Testis (tissue), 3 donors: ENCODE results near the gene ME2. TPM values are rescaled to one million over a fixed set of nuclear protein-coding genes. Genes with fewer than 3 reads are reported as not detected.
"Not testable (repeated sequence)": the region's sequence is repeated elsewhere in the genome, so short reads cannot be mapped to it uniquely, and the experiment has no call there.

ENCODE experiments used
- DNase-seq: peaks from one replicate; pipeline ENCODE4 v3.0.0-alpha.2; 2019
- H3K27ac ChIP-seq, 2 donors: fragments of 200-600 bp; sonication (generic); one replicate each; pipeline ENCODE4 v1.5.1; 2019
- H3K27me3 ChIP-seq: fragments of 200-600 bp; sonication (generic); one replicate; pipeline ENCODE4 v1.5.1; 2019
- H3K36me3 ChIP-seq: fragments of 200-600 bp; sonication (generic); one replicate; pipeline ENCODE4 v1.5.1; 2017; ENCODE audit warnings: low read depth; ENCODE audit errors: missing control alignments
- H3K4me1 ChIP-seq: fragments of 200-600 bp; sonication (generic); one replicate; pipeline ENCODE4 v1.5.1; 2019
- H3K4me3 ChIP-seq, 2 donors: fragments of 200-600 bp; sonication (generic); one replicate each; pipeline ENCODE4 v1.5.1; 2017 to 2019
- H3K9me3 ChIP-seq: fragments of 200-600 bp; sonication (generic); one replicate; pipeline ENCODE4 v1.5.1; 2017
- CTCF ChIP-seq, 3 experiments: fragments of 450-650 bp in 2 of 3; fragments of 200-600 bp in 1 of 3; sonication (generic) in 1 of 3; IDR thresholded peaks; one replicate each; pipeline ENCODE4 v1.5.1; 2016 to 2019; ENCODE audit warnings: antibody characterized with exemption in 3 of 3, mild to moderate bottlenecking in 2 of 3, moderate library complexity in 1 of 3
- POLR2A ChIP-seq: fragments of 450-650 bp; IDR thresholded peaks from one replicate; pipeline ENCODE4 v1.6.1; 2017; ENCODE audit warnings: antibody characterized with exemption, mild to moderate bottlenecking, moderate library complexity
- WGBS, 2 donors: methylation state at CpG; one replicate each; pipeline ENCODE4 v1.1.5; 2018; 5-methylcytosine and 5-hydroxymethylcytosine counted together
- intact Hi-C: fragments of 100-400 bp; cut with DNase I; formaldehyde crosslinking; loops from one replicate; pipeline ENCODE4 v1.15.1; 2023; ENCODE audit warnings: low total_unique reads
- polyA plus RNA-seq: library from polyadenylated mRNA; stranded (reverse); fragments of 350-450 nt; fragmentation: Illumina TruSeq; extraction: RNeasy Lipid Tissue Mini Kit (QIAGEN cat#74804); gene quantifications from one replicate; pipeline ENCODE4 v1.2.3, GENCODE V29; 2014; ENCODE audit warnings: low read depth, low replicate concordance; ENCODE audit not compliant: insufficient read depth
- total RNA-seq, 2 donors: library from RNA; depleted of rRNA; stranded (reverse); fragments of >200 nt; gene quantifications; one replicate each; pipeline ENCODE4 v1.2.3, GENCODE V29; 2016

ME2 gene
- total and polyA plus RNA-seq, 3 donors from 2014 or later = 49.2 to 101 (median 72.0) TPM

GRCh38 chr18:50961974-50962373 is 83.1 kb downstream of the ME2 start:
- Histone ChIP-seq H3K27ac (peak overlapping the region in 1 of 2 donors; percentile 34), H3K9me3 (no peaks in the 10 kb centered on the region), H3K27me3 (no peaks in the 10 kb centered on the region), H3K4me3 (no peak overlapping the region), H3K36me3 (no peaks in the 10 kb centered on the region), H3K4me1 (no peaks in the 10 kb centered on the region)
- WGBS, 2 donors = 81 to 82% methylated on average over 1 of the region's 1 CpG
- intact Hi-C loops = no loop called here
- DNase-seq = no peak
- TF ChIP-seq CTCF (IDR thresholded peaks at IDR 0.05) = no peak
- TF ChIP-seq POLR2A = no peak

GRCh38 chr18:50967714-50968661 is 89.1 kb downstream of the ME2 start, which contains the start of gene ELAC1:
Gene ELAC1, plus strand, starts transcription at chr18:50968040. Its CDS starts 6,365 bp downstream, at chr18:50974405.
- intact Hi-C loops = loop anchor here (5.0 kb wide), 1 partner anchor 64 kb away; the partner anchor contains the start of gene SMAD4
- TF ChIP-seq CTCF (IDR thresholded peaks at IDR 0.05) = peak in 1 of 3 experiments; percentile 16
- TF ChIP-seq POLR2A = no peak
- WGBS, 2 donors = 0 to 1% methylated on average over 21 to 69 of the region's 84 CpGs

GRCh38 chr18:50969448-50969847 is 90.5 kb downstream of the ME2 start:
- 44 to 50% methylated on average over 5 of the region's 5 CpGs for WGBS, 2 donors
- no peaks in the 10 kb centered on the region for H3K9me3 ChIP-seq
- H3K4me1 ChIP-seq = peaks cover 13% of the 10 kb centered on the region
- H3K27ac ChIP-seq = no peak overlapping the region
- intact Hi-C loops = loop anchor here (5.0 kb wide), 1 partner anchor 63 kb away; the partner anchor contains the start of gene SMAD4
- no peaks in the 10 kb centered on the region for H3K27me3 ChIP-seq
- TF ChIP-seq POLR2A = no peak
- no peak for TF ChIP-seq CTCF (IDR thresholded peaks at IDR 0.05)
- no peak overlapping the region for H3K4me3 ChIP-seq
- no peaks in the 10 kb centered on the region for H3K36me3 ChIP-seq
- DNase-seq = no peak

More at GRCh38 chr18:50967714-50968661, 89.1 kb downstream of the ME2 start, which contains the start of gene ELAC1:
- peaks cover 13% of the 10 kb centered on the region for H3K4me1 ChIP-seq
- no peaks in the 10 kb centered on the region for H3K27me3 ChIP-seq
- peak within 1 kb of the TSS; percentile 97 to 99 for H3K27ac ChIP-seq
- H3K36me3 ChIP-seq = no peaks in the 10 kb centered on the region
- DNase-seq = peak; percentile 82
- peak within 1 kb of the TSS; percentile 95 to 97 for H3K4me3 ChIP-seq
- no peaks in the 10 kb centered on the region for H3K9me3 ChIP-seq

GRCh38 chr18:50970006-50970405 is 91.1 kb downstream of the ME2 start:
- no peak overlapping the region for H3K4me3 ChIP-seq
- no peaks in the 10 kb centered on the region for H3K27me3 ChIP-seq
- H3K4me1 ChIP-seq = peaks cover 13% of the 10 kb centered on the region
- TF ChIP-seq CTCF (IDR thresholded peaks at IDR 0.05) (no peak), POLR2A (no peak)
- 10 to 33% methylated on average over 2 of the region's 2 CpGs for WGBS, 2 donors
- intact Hi-C loops = no loop called here
- DNase-seq = no peak
- no peak overlapping the region for H3K27ac ChIP-seq
- H3K36me3 ChIP-seq = no peaks in the 10 kb centered on the region
- H3K9me3 ChIP-seq = no peaks in the 10 kb centered on the region

- H3K4me3 ChIP-seq, H3K36me3 ChIP-seq, H3K9me3 ChIP-seq, H3K27ac ChIP-seq, intact Hi-C loops, DNase-seq, H3K27me3 ChIP-seq: not testable (repeated sequence)
- H3K4me1 ChIP-seq = peaks cover 13% of the 10 kb centered on the region
- WGBS, 2 donors = 77 to 93% methylated on average over 4 to 5 of the region's 5 CpGs
Measured at GRCh38 chr18:50972404-50972803, 93.5 kb downstream of the ME2 start.
